Naive thymus-derived CD4-positive, alpha-beta T cell (primary cell): ENCODE results near the gene CCDC85A. TPM values are rescaled to one million over a fixed set of nuclear protein-coding genes. Genes with fewer than 3 reads are reported as not detected.

ENCODE experiments used
- ATAC-seq: fragments of 150-1000 bp; cut with Tn5 transposase; 2 replicates; pipeline ENCODE4 v1.10.0; 2021; ENCODE audit warnings: mild to moderate bottlenecking, moderate library complexity
- CTCF ChIA-PET: fragments of 350-600 bp; sonication (Branson Sonifier 250); formaldehyde crosslinking; loops from one replicate; lab custom pipeline; 2021; ENCODE audit warnings: antibody characterized with exemption; lab: Charles Lee
- POLR2A ChIA-PET: fragments of 350-600 bp; sonication (Branson Sonifier 250); formaldehyde crosslinking; loops from one replicate; lab custom pipeline; 2021; ENCODE audit warnings: antibody characterized with exemption, inconsistent platforms; lab: Charles Lee
- DNase-seq, 9 donors: peaks; one replicate each; pipeline versions ENCODE4 v3.0.0 to v3.0.0-alpha.2; 2020 to 2022; ENCODE audit warnings: mixed read lengths in 1 of 9
- H3K27ac ChIP-seq: one replicate; pipeline ENCODE4 v1.7.0; 2013; ENCODE audit warnings: mild to moderate bottlenecking, low read depth, low read length, moderate library complexity
- H3K27me3 ChIP-seq, 2 donors: one replicate each; pipeline ENCODE4 v1.7.0; 2013; ENCODE audit warnings: low read length in 2 of 2, mild to moderate bottlenecking in 2 of 2, moderate library complexity in 2 of 2; ENCODE audit not compliant: control insufficient read depth in 2 of 2, insufficient read depth in 2 of 2
- H3K36me3 ChIP-seq, 3 experiments: 1 replicate in 2 of 3; 2 replicates in 1 of 3; pipeline ENCODE4 v1.7.0; 2013; ENCODE audit warnings: low read length in 3 of 3, mild to moderate bottlenecking in 3 of 3, moderate library complexity in 1 of 3; ENCODE audit not compliant: insufficient read depth in 3 of 3, control insufficient read depth in 2 of 3
- H3K4me1 ChIP-seq, 2 donors: one replicate each; pipeline ENCODE4 v1.7.0; 2013; ENCODE audit warnings: low read length in 2 of 2, mild to moderate bottlenecking in 2 of 2, moderate library complexity in 1 of 2; ENCODE audit not compliant: control insufficient read depth in 2 of 2, insufficient read depth in 2 of 2
- H3K4me3 ChIP-seq: 2 replicates; pipeline ENCODE4 v1.7.0; 2013; ENCODE audit warnings: mild to moderate bottlenecking, low read length
- H3K9me3 ChIP-seq, 3 experiments: 1 replicate in 2 of 3; 2 replicates in 1 of 3; pipeline ENCODE4 v1.7.0; 2013; ENCODE audit warnings: low read length in 3 of 3; ENCODE audit not compliant: control insufficient read depth in 2 of 3
- H3K27ac Mint-ChIP-seq, 9 donors: one replicate each; pipeline ENCODE4 v1.8.0; 2020 to 2022; ENCODE audit warnings: mixed read lengths in 9 of 9, mild to moderate bottlenecking in 8 of 9, moderate library complexity in 5 of 9, inconsistent platforms in 2 of 9
- H3K27me3 Mint-ChIP-seq, 5 donors: one replicate each; pipeline ENCODE4 v1.8.0; 2021 to 2022; ENCODE audit warnings: mixed read lengths in 5 of 5, mild to moderate bottlenecking in 1 of 5
- H3K36me3 Mint-ChIP-seq, 5 donors: one replicate each; pipeline ENCODE4 v1.8.0; 2020 to 2022; ENCODE audit warnings: mixed read lengths in 5 of 5, mild to moderate bottlenecking in 3 of 5, inconsistent platforms in 1 of 5
- H3K4me1 Mint-ChIP-seq, 7 donors: one replicate each; pipeline ENCODE4 v1.8.0; 2020 to 2022; ENCODE audit warnings: mixed read lengths in 7 of 7, mild to moderate bottlenecking in 3 of 7, inconsistent platforms in 1 of 7
- H3K4me3 Mint-ChIP-seq, 10 donors: one replicate each; pipeline ENCODE4 v1.8.0; 2020 to 2022; ENCODE audit warnings: mild to moderate bottlenecking in 10 of 10, mixed read lengths in 10 of 10, moderate library complexity in 6 of 10, inconsistent platforms in 2 of 10
- H3K9me3 Mint-ChIP-seq, 11 donors: one replicate each; pipeline ENCODE4 v1.8.0; 2020 to 2022; ENCODE audit warnings: mixed read lengths in 11 of 11, mild to moderate bottlenecking in 4 of 11, inconsistent platforms in 1 of 11, moderate library complexity in 1 of 11
- intact Hi-C, 2 donors: fragments of 100-400 bp; cut with micrococcal nuclease; formaldehyde crosslinking; loops; one replicate each; pipeline ENCODE4 v1.15.1; 2023
- polyA plus RNA-seq, 2 donors: library from polyadenylated mRNA; unstranded; fragments of 300-500 nt; fragmentation: Illumina TruSeq; gene quantifications; one replicate each; pipeline ENCODE4 v1.2.3, GENCODE V29; 2021
- total RNA-seq, 6 experiments: library from RNA in 5 of 6; stranded (reverse) in 5 of 6; gene quantifications; 1 replicate in 5 of 6; 2 replicates in 1 of 6; pipeline ENCODE4 v1.2.3 and lab custom pipeline; 2021 to 2026

Gene CCDC85A
- total and polyA plus RNA-seq, 7 experiments from 2014 or later = not detected

GRCh38 chr2:56287508-56287907 is 103.7 kb downstream of the CCDC85A start:
- no peak overlapping the region for H3K4me3 ChIP-seq
- H3K36me3 ChIP-seq = no peaks in the 10 kb centered on the region
- Mint-ChIP-seq H3K4me3 (no peak overlapping the region), H3K27ac (no peak overlapping the region), H3K27me3 (no peaks in the 10 kb centered on the region), H3K36me3 (peaks cover 0 to 6% (median 0%) of the 10 kb centered on the region in 5 donors), H3K9me3 (peaks cover 0 to 23% (median 13%) of the 10 kb centered on the region in 11 donors), H3K4me1 (no peaks in the 10 kb centered on the region)
- POLR2A ChIA-PET = no interaction called here
- no peaks in the 10 kb centered on the region for H3K4me1 ChIP-seq
- CTCF ChIA-PET = no interaction called here
- no peaks in the 10 kb centered on the region for H3K9me3 ChIP-seq
- DNase-seq (no peak), ATAC-seq (no peak)
- intact Hi-C loops = no loop called here
- H3K27me3 ChIP-seq = no peaks in the 10 kb centered on the region
- no peak overlapping the region for H3K27ac ChIP-seq

DNA sequence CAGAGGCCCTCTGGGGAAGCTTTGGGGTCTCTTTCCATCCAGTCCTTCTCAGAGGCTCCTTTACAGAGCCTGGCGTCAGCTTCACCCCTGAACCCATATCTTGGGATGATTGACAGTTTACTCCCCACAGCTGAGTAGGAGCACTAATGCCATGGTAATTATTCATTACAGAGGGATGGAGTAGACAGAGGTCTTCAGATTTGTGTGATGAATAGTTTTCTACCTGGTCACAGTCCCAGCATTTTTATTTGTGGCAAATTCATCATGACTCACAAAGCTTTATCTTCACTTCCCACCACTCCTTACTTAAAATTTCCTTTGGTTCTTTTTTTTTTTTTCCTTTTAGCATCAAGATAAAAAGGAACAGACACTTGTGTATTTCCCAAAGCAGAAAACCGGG is 104.2 kb downstream of the CCDC85A start:
- Histone ChIP-seq H3K4me1 (no peaks in the 10 kb centered on the region), H3K4me3 (no peak overlapping the region), H3K27me3 (no peaks in the 10 kb centered on the region), H3K27ac (no peak overlapping the region), H3K9me3 (no peaks in the 10 kb centered on the region), H3K36me3 (no peaks in the 10 kb centered on the region)
- H3K4me3 Mint-ChIP-seq = no peak overlapping the region
- H3K9me3 Mint-ChIP-seq = peaks cover 0 to 23% (median 13%) of the 10 kb centered on the region in 11 donors
- H3K4me1 Mint-ChIP-seq = no peaks in the 10 kb centered on the region
- ATAC-seq (no peak), DNase-seq (no peak)
- H3K27me3 Mint-ChIP-seq = peaks cover 0 to 1% (median 0%) of the 10 kb centered on the region in 5 donors
- no peak overlapping the region for H3K27ac Mint-ChIP-seq
- CTCF ChIA-PET = no interaction called here
- intact Hi-C loops = no loop called here
- POLR2A ChIA-PET = no interaction called here
- peaks cover 0 to 6% (median 0%) of the 10 kb centered on the region in 5 donors for H3K36me3 Mint-ChIP-seq

GRCh38 chr2:56288838-56289580 is 105.2 kb downstream of the CCDC85A start:
- no peaks in the 10 kb centered on the region for H3K27me3 ChIP-seq
- H3K4me3 ChIP-seq = no peak overlapping the region
- intact Hi-C loops = no loop called here
- ChIA-PET POLR2A (no interaction called here), CTCF (no interaction called here)
- peaks cover 0 to 6% (median 0%) of the 10 kb centered on the region in 5 donors for H3K36me3 Mint-ChIP-seq
- no peak overlapping the region for H3K27ac Mint-ChIP-seq
- H3K4me3 Mint-ChIP-seq = no peak overlapping the region
- peaks cover 0 to 23% (median 13%) of the 10 kb centered on the region in 11 donors for H3K9me3 Mint-ChIP-seq
- H3K4me1 ChIP-seq = no peaks in the 10 kb centered on the region
- DNase-seq (no peak), ATAC-seq (no peak)
- no peaks in the 10 kb centered on the region for H3K9me3 ChIP-seq
- no peaks in the 10 kb centered on the region for H3K36me3 ChIP-seq
- no peak overlapping the region for H3K27ac ChIP-seq
- H3K27me3 Mint-ChIP-seq = peaks cover 0 to 6% (median 0%) of the 10 kb centered on the region in 5 donors
- no peaks in the 10 kb centered on the region for H3K4me1 Mint-ChIP-seq

GRCh38 chr2:56291711-56292110 is 107.9 kb downstream of the CCDC85A start:
- Histone ChIP-seq H3K4me3 (no peak overlapping the region), H3K9me3 (no peaks in the 10 kb centered on the region), H3K27me3 (no peaks in the 10 kb centered on the region), H3K4me1 (no peaks in the 10 kb centered on the region), H3K36me3 (no peaks in the 10 kb centered on the region), H3K27ac (no peak overlapping the region)
- intact Hi-C loops = no loop called here
- ATAC-seq (no peak), DNase-seq (no peak)
- Mint-ChIP-seq H3K4me1 (no peaks in the 10 kb centered on the region), H3K27me3 (peaks cover 0 to 6% (median 0%) of the 10 kb centered on the region in 5 donors), H3K4me3 (no peak overlapping the region), H3K27ac (no peak overlapping the region), H3K36me3 (no peaks in the 10 kb centered on the region), H3K9me3 (peaks cover 0 to 20% (median 9%) of the 10 kb centered on the region in 11 donors)
- ChIA-PET CTCF (no interaction called here), POLR2A (no interaction called here)

- Histone ChIP-seq H3K27ac (no peak overlapping the region), H3K9me3 (no peaks in the 10 kb centered on the region), H3K4me3 (no peak overlapping the region), H3K27me3 (no peaks in the 10 kb centered on the region), H3K36me3 (no peaks in the 10 kb centered on the region), H3K4me1 (no peaks in the 10 kb centered on the region)
- intact Hi-C loops = no loop called here
- Mint-ChIP-seq H3K27me3 (peaks cover 0 to 6% (median 0%) of the 10 kb centered on the region in 5 donors), H3K4me3 (no peak overlapping the region), H3K36me3 (no peaks in the 10 kb centered on the region), H3K9me3 (peaks cover 0 to 16% (median 5%) of the 10 kb centered on the region in 11 donors), H3K4me1 (no peaks in the 10 kb centered on the region), H3K27ac (no peak overlapping the region)
- ChIA-PET POLR2A (no interaction called here), CTCF (no interaction called here)
- ATAC-seq = no peak
- no peak for DNase-seq
These were observed 109.2 kb downstream of the CCDC85A start for GRCh38 chr2:56292951-56293350.

- ATAC-seq (no peak), DNase-seq (no peak)
- ChIA-PET POLR2A (no interaction called here), CTCF (no interaction called here)
- Mint-ChIP-seq H3K27ac (no peak overlapping the region), H3K4me1 (no peaks in the 10 kb centered on the region), H3K9me3 (peaks cover 0 to 14% (median 4%) of the 10 kb centered on the region in 11 donors), H3K4me3 (no peak overlapping the region), H3K36me3 (no peaks in the 10 kb centered on the region), H3K27me3 (peaks cover 0 to 6% (median 0%) of the 10 kb centered on the region in 5 donors)
- Histone ChIP-seq H3K9me3 (no peaks in the 10 kb centered on the region), H3K4me3 (no peak overlapping the region), H3K27me3 (no peaks in the 10 kb centered on the region), H3K27ac (no peak overlapping the region), H3K4me1 (no peaks in the 10 kb centered on the region), H3K36me3 (no peaks in the 10 kb centered on the region)
- intact Hi-C loops = no loop called here
These were observed 111.9 kb downstream of the CCDC85A start for GRCh38 chr2:56295666-56296065.

GRCh38 chr2:56297671-56298070 is 113.9 kb downstream of the CCDC85A start:
- Mint-ChIP-seq H3K27ac (no peak overlapping the region), H3K4me3 (no peak overlapping the region), H3K27me3 (peaks cover 0 to 6% (median 0%) of the 10 kb centered on the region in 5 donors), H3K4me1 (no peaks in the 10 kb centered on the region), H3K36me3 (no peaks in the 10 kb centered on the region), H3K9me3 (peaks cover 0 to 9% (median 2%) of the 10 kb centered on the region in 11 donors)
- DNase-seq = no peak
- CTCF ChIA-PET = no interaction called here
- no peak overlapping the region for H3K27ac ChIP-seq
- no peak overlapping the region for H3K4me3 ChIP-seq
- no peaks in the 10 kb centered on the region for H3K36me3 ChIP-seq
- POLR2A ChIA-PET = no interaction called here
- no peaks in the 10 kb centered on the region for H3K27me3 ChIP-seq
- intact Hi-C loops = no loop called here
- ATAC-seq = no peak
- H3K9me3 ChIP-seq = no peaks in the 10 kb centered on the region
- no peaks in the 10 kb centered on the region for H3K4me1 ChIP-seq
